ENCODE results near the gene PTGES. TPM values are rescaled to one million over a fixed set of nuclear protein-coding genes. Genes with fewer than 3 reads are reported as not detected.
"Not testable (repeated sequence)": the region's sequence is repeated elsewhere in the genome, so short reads cannot be mapped to it uniquely, and the experiment has no call there.

PTGES gene
- polyA plus RNA-seq, 3 donors: 0.29 to 1.8 (median 0.84) TPM

- DNase-seq: no peak
- Histone ChIP-seq H3K4me3 (replicated peaks in 1 of 3; ENCODE audit: low read depth in 2 of 3, low read length in 3 of 3) (no peak overlapping the region), H3K4me2 (replicated peaks; ENCODE audit: extremely low read depth, low read length, poor library complexity, severe bottlenecking) (no peak overlapping the region), H3K27ac (ENCODE audit: low read depth in 1 of 2, low read length in 2 of 2) (no peak overlapping the region), H3K79me2 (ENCODE audit: insufficient read depth, low read length) (no peaks in the 10 kb centered on the region), H4K20me1 (ENCODE audit: insufficient read depth, low read length) (no peaks in the 10 kb centered on the region), H3K9me3 (replicated peaks in 1 of 2; ENCODE audit: control insufficient read depth in 1 of 2, insufficient read depth in 1 of 2, low read length in 2 of 2) (no peaks in the 10 kb centered on the region), H3K4me1 (ENCODE audit: control insufficient read depth in 1 of 2, insufficient read depth in 2 of 2, low read length in 2 of 2) (peaks cover 21 to 28% of the 10 kb centered on the region in 2 donors), H2AFZ (ENCODE audit: insufficient read depth, low read depth, low read length, poor library complexity, severe bottlenecking) (no peak overlapping the region), H3K27me3 (ENCODE audit: control insufficient read depth in 2 of 2, insufficient read depth in 2 of 2, low read length in 2 of 2) (no peaks in the 10 kb centered on the region), H3K36me3 (replicated peaks in 1 of 2; ENCODE audit: control insufficient read depth in 1 of 2, insufficient read depth in 2 of 2, low read length in 2 of 2) (no peaks in the 10 kb centered on the region), H3K9ac (ENCODE audit: insufficient read depth, low read length, poor library complexity, severe bottlenecking) (no peak overlapping the region)
- Mint-ChIP-seq H3K27me3 (ENCODE audit: low read depth in 3 of 3) (peaks cover 0 to 11% (median 0%) of the 10 kb centered on the region in 3 donors), H3K4me1 (peaks cover 31% of the 10 kb centered on the region), H3K36me3 (peaks cover 2% of the 10 kb centered on the region in 2 donors), H3K4me3 (no peak overlapping the region), H3K27ac (peak overlapping the region in 1 of 7 donors; percentile 63), H3K9me3 (peaks cover 0 to 4% (median 1%) of the 10 kb centered on the region in 7 donors)
- 100% methylated on average over 2 of the region's 4 CpGs for WGBS (ENCODE audit: insufficient coverage)
- no peak for TF ChIP-seq CTCF (IDR thresholded peaks at IDR 0.05)
- intact Hi-C loops (cut with micrococcal nuclease): no loop called here
Observed at GRCh38 chr9:129765764-129766317, 13.0 kb upstream of the PTGES start.

GRCh38 chr9:129762985-129763926 is 10.4 kb upstream of the PTGES start:
- Histone ChIP-seq H4K20me1 (ENCODE audit: insufficient read depth, low read length) (no peaks in the 10 kb centered on the region), H3K27ac (ENCODE audit: low read depth in 1 of 2, low read length in 2 of 2) (peak overlapping the region; percentile 71 to 85), H3K9me3 (replicated peaks in 1 of 2; ENCODE audit: control insufficient read depth in 1 of 2, insufficient read depth in 1 of 2, low read length in 2 of 2) (no peaks in the 10 kb centered on the region), H3K4me3 (replicated peaks in 1 of 3; ENCODE audit: low read depth in 2 of 3, low read length in 3 of 3) (no peak overlapping the region), H3K4me1 (ENCODE audit: control insufficient read depth in 1 of 2, insufficient read depth in 2 of 2, low read length in 2 of 2) (peaks cover 23 to 42% of the 10 kb centered on the region in 2 donors), H3K4me2 (replicated peaks; ENCODE audit: extremely low read depth, low read length, poor library complexity, severe bottlenecking) (peak overlapping the region; percentile 13), H3K9ac (ENCODE audit: insufficient read depth, low read length, poor library complexity, severe bottlenecking) (peak overlapping the region; percentile 39), H3K27me3 (ENCODE audit: control insufficient read depth in 2 of 2, insufficient read depth in 2 of 2, low read length in 2 of 2) (no peaks in the 10 kb centered on the region), H2AFZ (ENCODE audit: insufficient read depth, low read depth, low read length, poor library complexity, severe bottlenecking) (no peak overlapping the region), H3K79me2 (ENCODE audit: insufficient read depth, low read length) (no peaks in the 10 kb centered on the region), H3K36me3 (replicated peaks in 1 of 2; ENCODE audit: control insufficient read depth in 1 of 2, insufficient read depth in 2 of 2, low read length in 2 of 2) (no peaks in the 10 kb centered on the region)
- H3K9me3 Mint-ChIP-seq: peaks cover 0 to 4% (median 1%) of the 10 kb centered on the region in 7 donors
- H3K4me3 Mint-ChIP-seq: peak overlapping the region in 1 of 2 donors; percentile 20
- peak overlapping the region; percentile 96 to 99 (median 98) for H3K27ac Mint-ChIP-seq
- DNase-seq: peak in 2 of 3 donors; percentile 51 to 53
- intact Hi-C loops (cut with micrococcal nuclease): loop anchor here (1.0 to 2.0 kb wide), 3 partner anchors 10 to 14 kb away; no protein-coding TSS in a partner anchor
- WGBS (ENCODE audit: insufficient coverage): 67% methylated on average over 6 of the region's 13 CpGs
- TF ChIP-seq CTCF (IDR thresholded peaks at IDR 0.05): no peak
- peaks cover 44% of the 10 kb centered on the region for H3K4me1 Mint-ChIP-seq
- H3K27me3 Mint-ChIP-seq (ENCODE audit: low read depth in 3 of 3): peaks cover 0 to 19% (median 3%) of the 10 kb centered on the region in 3 donors
- peaks cover 2 to 7% of the 10 kb centered on the region in 2 donors for H3K36me3 Mint-ChIP-seq

GRCh38 chr9:129762370-129762984 is 9.6 kb upstream of the PTGES start:
- Histone ChIP-seq H3K4me1 (ENCODE audit: control insufficient read depth in 1 of 2, insufficient read depth in 2 of 2, low read length in 2 of 2) (peaks cover 31 to 50% of the 10 kb centered on the region in 2 donors), H3K4me2 (replicated peaks; ENCODE audit: extremely low read depth, low read length, poor library complexity, severe bottlenecking) (peak overlapping the region; percentile 9), H3K4me3 (replicated peaks in 1 of 3; ENCODE audit: low read depth in 2 of 3, low read length in 3 of 3) (peak overlapping the region in 1 of 3 experiments; percentile 3), H3K9ac (ENCODE audit: insufficient read depth, low read length, poor library complexity, severe bottlenecking) (peak overlapping the region; percentile 39), H3K27ac (ENCODE audit: low read depth in 1 of 2, low read length in 2 of 2) (peak overlapping the region; percentile 71 to 85)
- H3K36me3 ChIP-seq (replicated peaks in 1 of 2; ENCODE audit: control insufficient read depth in 1 of 2, insufficient read depth in 2 of 2, low read length in 2 of 2); H3K27me3 ChIP-seq (ENCODE audit: control insufficient read depth in 2 of 2, insufficient read depth in 2 of 2, low read length in 2 of 2); H2AFZ ChIP-seq (ENCODE audit: insufficient read depth, low read depth, low read length, poor library complexity, severe bottlenecking); H3K79me2 ChIP-seq (ENCODE audit: insufficient read depth, low read length); H3K9me3 Mint-ChIP-seq; H4K20me1 ChIP-seq (ENCODE audit: insufficient read depth, low read length); H3K9me3 ChIP-seq (replicated peaks in 1 of 2; ENCODE audit: control insufficient read depth in 1 of 2, insufficient read depth in 1 of 2, low read length in 2 of 2): not testable (repeated sequence)
- H3K36me3 Mint-ChIP-seq: peaks cover 0 to 10% of the 10 kb centered on the region in 2 donors
- peak; percentile 94 to 98 (median 95) for DNase-seq
- peaks cover 1 to 19% (median 3%) of the 10 kb centered on the region in 3 donors for H3K27me3 Mint-ChIP-seq (ENCODE audit: low read depth in 3 of 3)
- peaks cover 50% of the 10 kb centered on the region for H3K4me1 Mint-ChIP-seq
- no CpG with 5 or more reads among the region's 13 CpGs for WGBS (ENCODE audit: insufficient coverage)
- peak overlapping the region in 1 of 2 donors; percentile 53 for H3K4me3 Mint-ChIP-seq
- H3K27ac Mint-ChIP-seq: peak overlapping the region; percentile 96 to 99 (median 98)
- intact Hi-C loops (cut with micrococcal nuclease): loop anchor here (1.0 to 2.0 kb wide), 3 partner anchors 11 to 15 kb away; no protein-coding TSS in a partner anchor
